Ovary (tissue), 9 donors: Measurements from ENCODE around the gene ESRRG. TPM values are rescaled to one million over a fixed set of nuclear protein-coding genes. Genes with fewer than 3 reads are reported as not detected.

Source experiments
- DNase-seq, 5 donors: peaks; one replicate each; pipeline ENCODE4 v3.0.0-alpha.2; 2019 to 2020
- H3K27ac ChIP-seq, 2 donors: fragments of 200-600 bp; one replicate each; pipeline versions ENCODE4 v1.5.1 to v1.8.0; 2019 to 2022
- H3K27me3 ChIP-seq: fragments of 200-600 bp; one replicate; pipeline ENCODE4 v1.8.0; 2022
- H3K36me3 ChIP-seq: fragments of 200-600 bp; sonication (generic); one replicate; pipeline ENCODE4 v1.5.1; 2019
- H3K4me1 ChIP-seq: one replicate; pipeline ENCODE4 v1.8.1; 2013; ENCODE audit warnings: mild to moderate bottlenecking, moderate library complexity; ENCODE audit not compliant: insufficient read depth
- H3K4me3 ChIP-seq: fragments of 200-600 bp; sonication (generic); one replicate; pipeline ENCODE4 v1.5.1; 2017
- H3K9me3 ChIP-seq, 2 donors: fragments of 200-600 bp in 1 of 2; sonication (generic) in 1 of 2; one replicate each; pipeline versions ENCODE4 v1.5.1 to v1.8.1; 2013 to 2019; ENCODE audit warnings: mild to moderate bottlenecking in 1 of 2, moderate library complexity in 1 of 2
- EP300 ChIP-seq: sonication (generic); formaldehyde crosslinking; IDR thresholded peaks from one replicate; pipeline ENCODE4 v1.6.1; 2017; ENCODE audit warnings: antibody characterized with exemption
- POLR2A ChIP-seq: fragments of 450-650 bp; IDR thresholded peaks from one replicate; pipeline ENCODE4 v1.6.1; 2017; ENCODE audit warnings: antibody characterized with exemption, mild to moderate bottlenecking, moderate library complexity
- WGBS, 3 donors: extraction: QIAGEN DNeasy Blood & Tissue Kit in 1 of 3; methylation state at CpG; one replicate each; pipeline versions ENCODE4 v1.1.5 to v1.1.7; 2013 to 2017; 5-methylcytosine and 5-hydroxymethylcytosine counted together
- intact Hi-C, 4 donors: fragments of 100-400 bp; cut with DNase I; formaldehyde crosslinking; loops; one replicate each; pipeline versions ENCODE4 v1.11.0 to v1.15.1; 2022 to 2023
- polyA plus RNA-seq, 2 donors: library from polyadenylated mRNA; stranded (reverse); fragments of 200-250 nt in 1 of 2; fragments of 350-450 nt in 1 of 2; fragmentation: Illumina TruSeq in 1 of 2; extraction: RNeasy Lipid Tissue Mini Kit (QIAGEN cat#74804) in 1 of 2; gene quantifications; one replicate each; pipeline ENCODE4 v1.2.3, GENCODE V29; 2013 to 2014
- total RNA-seq, 7 donors: library from RNA; depleted of rRNA in 2 of 7; stranded (reverse); fragments of >200 nt in 2 of 7; fragmentation: NEBNext Ultra II Directional in 3 of 7; extraction: Animal tissue kit (Norgen Biotek cat#: 25700) in 3 of 7; gene quantifications; one replicate each; pipeline versions ENCODE4 v1.1.0 to v1.2.4, GENCODE V29; 2016 to 2023
- TF ChIP-seq, protein P1 (sequence below), 3 donors: fragments of 450-650 bp in 2 of 3; fragments of 200-600 bp in 1 of 3; IDR thresholded peaks; one replicate each; pipeline versions ENCODE4 v1.5.1 to v1.8.0; 2016 to 2022; ENCODE audit warnings: antibody characterized with exemption in 3 of 3, mild to moderate bottlenecking in 1 of 3
- donor health status: DM: no; HTN: no; CAD: no; lungs with moderate emphysema.
- donor health status: DM: no; HTN: no; CAD: no.
- donor health status: Bipolar disorder and iron deficiency.
- donor health status: DM: yes; HTN: yes; CAD: no.
- donor health status: DM: no; HTN: no; CAD: no.
- donor health status: DM: yes; HTN: yes; CAD: no.

The ESRRG gene
- total and polyA plus RNA-seq, 9 donors = 0.07 to 3.2 (median 1.2) TPM

DNA sequence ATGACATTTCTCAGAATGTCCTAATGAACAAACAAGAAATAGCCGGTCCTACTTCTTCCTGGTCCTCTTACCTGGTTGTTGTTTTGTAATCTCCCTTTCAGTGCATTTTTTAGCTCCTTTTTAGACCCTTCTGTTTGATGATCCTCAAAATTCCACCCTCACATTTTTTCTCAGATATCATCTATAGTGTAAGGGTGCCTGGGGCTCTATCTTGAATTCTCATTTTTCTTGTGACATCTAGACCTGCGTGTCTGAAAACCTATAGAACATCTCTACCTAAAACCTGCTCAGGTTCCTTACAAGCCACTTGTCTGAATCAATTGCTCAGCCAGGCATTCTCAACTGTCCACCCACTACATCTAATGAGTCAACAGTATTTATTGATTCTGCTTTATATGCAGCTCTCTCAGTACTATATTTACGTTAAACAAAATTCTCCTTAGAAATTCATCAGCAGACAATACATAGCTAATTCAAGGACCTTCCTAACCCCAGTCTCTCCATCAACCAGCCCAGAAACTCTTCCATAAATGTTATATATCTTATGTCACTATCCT, 263.5 kb downstream of the ESRRG start:
- TF ChIP-seq POLR2A (no peak), EP300 (no peak)
- TF ChIP-seq, protein P1, sequence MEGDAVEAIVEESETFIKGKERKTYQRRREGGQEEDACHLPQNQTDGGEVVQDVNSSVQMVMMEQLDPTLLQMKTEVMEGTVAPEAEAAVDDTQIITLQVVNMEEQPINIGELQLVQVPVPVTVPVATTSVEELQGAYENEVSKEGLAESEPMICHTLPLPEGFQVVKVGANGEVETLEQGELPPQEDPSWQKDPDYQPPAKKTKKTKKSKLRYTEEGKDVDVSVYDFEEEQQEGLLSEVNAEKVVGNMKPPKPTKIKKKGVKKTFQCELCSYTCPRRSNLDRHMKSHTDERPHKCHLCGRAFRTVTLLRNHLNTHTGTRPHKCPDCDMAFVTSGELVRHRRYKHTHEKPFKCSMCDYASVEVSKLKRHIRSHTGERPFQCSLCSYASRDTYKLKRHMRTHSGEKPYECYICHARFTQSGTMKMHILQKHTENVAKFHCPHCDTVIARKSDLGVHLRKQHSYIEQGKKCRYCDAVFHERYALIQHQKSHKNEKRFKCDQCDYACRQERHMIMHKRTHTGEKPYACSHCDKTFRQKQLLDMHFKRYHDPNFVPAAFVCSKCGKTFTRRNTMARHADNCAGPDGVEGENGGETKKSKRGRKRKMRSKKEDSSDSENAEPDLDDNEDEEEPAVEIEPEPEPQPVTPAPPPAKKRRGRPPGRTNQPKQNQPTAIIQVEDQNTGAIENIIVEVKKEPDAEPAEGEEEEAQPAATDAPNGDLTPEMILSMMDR (IDR thresholded peaks at IDR 0.05) = no peak
- Histone ChIP-seq H3K9me3 (no peaks in the 10 kb centered on the region), H3K4me3 (no peak overlapping the region), H3K4me1 (no peaks in the 10 kb centered on the region), H3K27ac (no peak overlapping the region), H3K36me3 (no peaks in the 10 kb centered on the region), H3K27me3 (no peaks in the 10 kb centered on the region)
- intact Hi-C loops = no loop called here
- no peak for DNase-seq
- WGBS, 3 donors = 81 to 90% (median 84%) methylated on average over 3 of the region's 3 CpGs

- no peaks in the 10 kb centered on the region for H3K27me3 ChIP-seq
- H3K4me1 ChIP-seq = no peaks in the 10 kb centered on the region
- H3K9me3 ChIP-seq = no peaks in the 10 kb centered on the region
- intact Hi-C loops = no loop called here
- no peaks in the 10 kb centered on the region for H3K36me3 ChIP-seq
- H3K4me3 ChIP-seq = no peak overlapping the region
- DNase-seq = no peak
- no peak overlapping the region for H3K27ac ChIP-seq
- no peak for TF ChIP-seq EP300
- TF ChIP-seq, protein P1 (IDR thresholded peaks at IDR 0.05) = no peak
- TF ChIP-seq POLR2A = no peak
Observed at GRCh38 chr1:216458812-216459211, 264.4 kb downstream of the ESRRG start.

DNA sequence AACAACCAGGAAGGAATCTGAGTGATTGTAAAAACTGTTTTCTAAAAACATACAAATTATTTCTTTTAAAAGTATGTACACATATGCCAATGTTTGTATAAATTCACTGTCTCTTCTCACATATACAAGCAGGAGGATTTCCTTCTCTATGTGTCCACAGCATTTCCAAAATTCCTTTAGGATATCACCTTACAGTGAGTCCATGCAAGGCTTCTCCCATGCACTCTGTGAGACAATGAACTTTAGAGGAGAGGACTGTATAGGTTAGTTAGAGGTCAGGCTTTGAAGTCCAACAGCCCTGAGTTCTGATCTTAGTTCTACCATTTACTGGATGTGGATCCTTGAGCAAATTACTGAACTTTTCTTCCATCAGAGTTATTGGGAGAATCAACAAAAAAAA, 265.9 kb downstream of the ESRRG start:
- no peaks in the 10 kb centered on the region for H3K9me3 ChIP-seq
- intact Hi-C loops = no loop called here
- no peaks in the 10 kb centered on the region for H3K27me3 ChIP-seq
- no peaks in the 10 kb centered on the region for H3K36me3 ChIP-seq
- TF ChIP-seq EP300 (no peak), POLR2A (no peak)
- TF ChIP-seq, protein P1 (IDR thresholded peaks at IDR 0.05) = no peak
- no peak overlapping the region for H3K4me3 ChIP-seq
- H3K4me1 ChIP-seq = no peaks in the 10 kb centered on the region
- no peak for DNase-seq
- no peak overlapping the region for H3K27ac ChIP-seq

DNA sequence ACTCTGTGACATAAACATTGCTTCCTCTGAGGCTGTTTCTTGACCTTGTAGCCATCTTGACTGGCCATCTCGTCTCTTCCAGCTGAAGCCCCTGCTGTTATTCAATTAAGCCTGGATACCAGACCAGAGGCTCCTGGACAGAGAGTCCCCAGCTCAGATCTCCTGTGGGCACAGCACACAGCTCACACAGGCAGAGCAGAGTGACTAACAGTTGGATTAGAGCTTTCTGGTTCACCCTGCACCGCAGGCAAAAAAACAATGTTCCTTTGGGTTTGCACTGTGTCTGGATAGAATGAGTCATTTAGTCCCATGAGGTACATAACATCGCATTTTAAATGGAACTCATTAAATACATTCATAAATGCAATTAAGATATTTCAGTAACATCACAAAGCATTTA, 266.5 kb downstream of the ESRRG start:
- intact Hi-C loops = no loop called here
- Histone ChIP-seq H3K4me3 (no peak overlapping the region), H3K4me1 (no peaks in the 10 kb centered on the region), H3K9me3 (no peaks in the 10 kb centered on the region), H3K27me3 (no peaks in the 10 kb centered on the region), H3K27ac (no peak overlapping the region), H3K36me3 (no peaks in the 10 kb centered on the region)
- WGBS, 3 donors = 60 to 69% (median 67%) methylated on average over 3 of the region's 3 CpGs
- DNase-seq = no peak
- TF ChIP-seq POLR2A (no peak), EP300 (no peak)
- TF ChIP-seq, protein P1 (IDR thresholded peaks at IDR 0.05) = no peak
